ENCODE data around the gene KCNG1.

GRCh38 chr20:51008718-51009117 is 14.2 kb downstream of the KCNG1 start:
- TF ChIP-seq CTCF (IDR thresholded peaks at IDR 0.05; ENCODE audit: low read length) (no peak), EZH2 (IDR thresholded peaks at IDR 0.05; ENCODE audit: borderline replicate concordance, low read length) (no peak)
